Panc1 (cell line): ENCODE data around the gene ATP7B. TPM values are rescaled to one million over a fixed set of nuclear protein-coding genes. Genes with fewer than 3 reads are reported as not detected.

Experiments
- ATAC-seq: fragments of 200-7000 bp; cut with Tn5 transposase; 2 replicates; pipeline ENCODE4 v1.9.1; 2020; ENCODE audit warnings: mild to moderate bottlenecking, moderate library complexity
- BruUV-seq: library from RNA; stranded (reverse); fragments of 400-500 nt; replicated peaks from 2 replicates; lab custom pipeline; 2021; lab: Mats Ljungman, UMichigan
- CTCF ChIA-PET: fragments of 300-600 bp; sonication (Branson Sonifier 250); formaldehyde crosslinking; loops from one replicate; lab custom pipeline; 2022; ENCODE audit warnings: antibody characterized with exemption; lab: Charles Lee
- POLR2A ChIA-PET: fragments of 300-600 bp; sonication (Branson Sonifier 250); formaldehyde crosslinking; loops from one replicate; lab custom pipeline; 2022; ENCODE audit warnings: antibody characterized with exemption; lab: Charles Lee
- DNase-seq: peaks from one replicate; pipeline ENCODE4 v3.0.0-alpha.2; 2010; ENCODE audit warnings: low read depth, low spot score
- H3K27ac ChIP-seq: 2 replicates; pipeline ENCODE4 v1.5.1; 2011; ENCODE audit warnings: mild to moderate bottlenecking, low read length, inconsistent platforms
- H3K27me3 ChIP-seq: fragments of 200-500 bp; sonication (Bioruptor generic); 2 replicates; pipeline ENCODE4 v1.6.0; 2014; ENCODE audit warnings: low read length, inconsistent platforms; ENCODE audit not compliant: control insufficient read depth, insufficient read depth
- H3K36me3 ChIP-seq: fragments of 200-500 bp; sonication (Bioruptor generic); 2 replicates; pipeline ENCODE4 v1.5.1; 2014; ENCODE audit warnings: inconsistent platforms, mild to moderate bottlenecking, low read length, moderate library complexity; ENCODE audit not compliant: control insufficient read depth, insufficient read depth
- H3K4me1 ChIP-seq: 2 replicates; pipeline ENCODE4 v1.5.1; 2011; ENCODE audit warnings: inconsistent platforms, mild to moderate bottlenecking, low read length, moderate library complexity; ENCODE audit not compliant: control insufficient read depth, insufficient read depth
- H3K4me3 ChIP-seq, 2 experiments: 2 replicates each; pipeline ENCODE4 v1.5.1; 2011 to 2012; ENCODE audit warnings: low read depth in 2 of 2, low read length in 2 of 2, mild to moderate bottlenecking in 2 of 2, inconsistent platforms in 1 of 2, moderate library complexity in 1 of 2
- H3K9me3 ChIP-seq: fragments of 200-500 bp; sonication (Bioruptor generic); 2 replicates; pipeline ENCODE4 v1.5.1; 2014; ENCODE audit warnings: low read depth, mild to moderate bottlenecking, inconsistent platforms, low read length, moderate library complexity; ENCODE audit not compliant: control insufficient read depth, insufficient read depth
- CTCF ChIP-seq: fragments of 450-650 bp; IDR thresholded peaks from 2 replicates; pipeline ENCODE4 v1.5.1; 2017; ENCODE audit warnings: mild to moderate bottlenecking
- POLR2AphosphoS5 ChIP-seq: IDR thresholded peaks from 2 replicates; pipeline ENCODE4 v1.6.1; 2012; ENCODE audit warnings: mild to moderate bottlenecking, low read depth, low read length, moderate library complexity
- REST ChIP-seq, 2 experiments: IDR thresholded peaks; 2 replicates each; pipeline ENCODE4 v1.6.1; 2011 to 2012; ENCODE audit warnings: low read depth in 2 of 2, control low read depth in 1 of 2, low read length in 1 of 2, mild to moderate bottlenecking in 1 of 2, moderate library complexity in 1 of 2; ENCODE audit not compliant: insufficient read depth in 1 of 2
- SIN3A ChIP-seq: IDR thresholded peaks from 2 replicates; pipeline ENCODE4 v1.6.1; 2012; ENCODE audit warnings: low read depth, mild to moderate bottlenecking, low read length, moderate library complexity, borderline replicate concordance; ENCODE audit not compliant: insufficient read depth
- TCF7L2 ChIP-seq: IDR thresholded peaks from 2 replicates; pipeline ENCODE4 v1.6.1; 2011; ENCODE audit warnings: mild to moderate bottlenecking, low read depth, low read length, inconsistent platforms
- in situ Hi-C: cut with HindIII; loops from 2 replicates; pipeline ENCODE4 v1.10.0; 2016; ENCODE audit warnings: low sequenced_read_pairs, low pct_unique_long_range_greater_than_20kb
- intact Hi-C: fragments of 100-400 bp; cut with micrococcal nuclease; formaldehyde crosslinking; loops from one replicate; pipeline ENCODE4 v1.10.0; 2022; ENCODE audit not compliant: unreplicated experiment
- total RNA-seq: library from RNA; stranded (reverse); gene quantifications from one replicate; pipeline ENCODE4 v1.2.1, GENCODE V29; 2021; ENCODE audit not compliant: unreplicated experiment

Gene ATP7B
- total RNA-seq, 1 experiment from 2014 or later, result 19.6 TPM

- Histone ChIP-seq H3K9me3 (no peaks in the 10 kb centered on the region), H3K27me3 (no peaks in the 10 kb centered on the region), H3K4me1 (no peaks in the 10 kb centered on the region; the same call in 1 of the 2 replicates), H3K4me3 (no peak overlapping the region), H3K27ac (no peak overlapping the region), H3K36me3 (no peaks in the 10 kb centered on the region)
- ChIA-PET POLR2A (no interaction called here), CTCF (no interaction called here)
- intact Hi-C loops (no loop called here), in situ Hi-C loops (no loop called here)
- BruUV-seq, result no TSS peak
- ATAC-seq (no peak), DNase-seq (no peak)
- TF ChIP-seq TCF7L2 (no peak), REST (IDR thresholded peaks at IDR 0.05; ENCODE audit: insufficient read depth in 1 of 2, low read depth in 2 of 2, low read length in 1 of 2) (no peak), CTCF (no peak), SIN3A (no peak), POLR2AphosphoS5 (no peak)
These were observed 50.5 kb downstream of the ATP7B start for GRCh38 chr13:51960766-51961165.

- Histone ChIP-seq H3K4me1 (no peaks in the 10 kb centered on the region; the same call in 1 of the 2 replicates), H3K27me3 (no peaks in the 10 kb centered on the region), H3K27ac (no peak overlapping the region), H3K4me3 (no peak overlapping the region), H3K9me3 (no peaks in the 10 kb centered on the region), H3K36me3 (no peaks in the 10 kb centered on the region)
- DNase-seq (no peak), ATAC-seq (no peak)
- no TSS peak for BruUV-seq
- no peak for TF ChIP-seq SIN3A
- no peak for TF ChIP-seq CTCF
- CTCF ChIA-PET, result interaction anchor here (0.7 kb wide), 1 partner anchor 33 kb away, joined by 8 read pairs; no protein-coding TSS in a partner anchor
- POLR2A ChIA-PET, result no interaction called here
- intact Hi-C loops, result no loop called here
- in situ Hi-C loops, result no loop called here
These were observed 51.5 kb downstream of the ATP7B start for GRCh38 chr13:51959773-51960172.
